Neural progenitor cell (in vitro differentiated cells): ENCODE measurements around the gene NRAS.

Experiments
- EZH2 ChIP-seq: fragments of 200-600 bp; sonication (generic); IDR thresholded peaks from 2 replicates; pipeline ENCODE4 v1.6.1; 2017; ENCODE audit warnings: antibody characterized with exemption, mild to moderate bottlenecking, moderate library complexity
- EZH2phosphoT487 ChIP-seq: fragments of 200-600 bp; sonication (generic); IDR thresholded peaks from 2 replicates; pipeline ENCODE4 v1.6.1; 2017; ENCODE audit warnings: antibody characterized with exemption

DNA sequence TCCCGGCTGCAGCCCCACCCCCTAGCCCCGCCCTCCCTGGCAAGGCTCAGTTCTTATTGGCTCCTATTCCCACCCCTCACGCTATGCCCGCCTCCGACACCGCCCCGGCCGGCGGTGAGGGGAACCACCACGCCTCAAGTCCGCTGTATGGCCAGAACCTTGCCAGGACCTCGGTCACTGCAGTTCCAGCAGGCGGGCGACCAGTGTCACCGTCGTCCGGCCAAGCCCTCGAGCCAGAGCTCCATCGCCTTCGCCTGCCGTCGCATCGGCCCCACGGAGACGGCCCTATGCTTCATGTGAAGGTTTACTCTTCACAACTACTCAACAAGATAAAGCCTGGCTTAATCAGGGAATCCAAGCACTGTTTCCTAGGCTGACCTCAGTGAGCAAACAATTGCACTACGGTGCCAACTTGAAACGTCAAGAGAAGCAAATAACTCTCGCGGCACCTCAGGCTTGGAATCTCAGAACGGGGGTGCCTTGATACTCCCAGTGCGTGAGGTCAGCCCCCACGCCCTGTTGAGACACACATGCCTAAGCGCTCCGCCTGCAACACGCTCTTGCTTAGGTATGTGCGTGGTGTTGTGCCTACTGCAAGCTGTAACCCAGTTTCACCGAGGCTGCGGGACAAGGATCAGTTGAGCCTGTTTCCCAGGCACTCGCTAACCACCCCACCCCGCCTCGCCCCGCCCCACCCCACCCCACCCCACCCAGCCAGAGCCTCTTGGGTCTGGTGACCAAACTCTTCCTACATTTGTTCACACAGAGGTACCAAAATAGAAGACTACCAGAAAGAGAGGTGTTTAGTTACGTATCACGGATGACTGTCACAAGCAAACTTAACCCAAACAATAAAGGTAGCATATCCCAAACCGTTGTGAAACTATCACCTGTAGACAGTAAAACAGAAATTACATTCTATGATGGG is 46.2 kb downstream of the NRAS start:
- TF ChIP-seq EZH2 (no peak), EZH2phosphoT487 (no peak)
